Stimulated activated CD8-positive, alpha-beta memory T cell treated with anti-CD3 and anti-CD28 coated beads, Interleukin-12 subunit alpha, Interleukin-12 subunit beta, amount 100 ng/mL, for 4 hours (primary cell): Measurements from ENCODE around the gene LRBA.
"Not testable (repeated sequence)": the region's sequence is repeated elsewhere in the genome, so short reads cannot be mapped to it uniquely, and the experiment has no call there.

Experiments used
- DNase-seq: peaks from one replicate; pipeline ENCODE4 v3.0.0-alpha.2; 2020; ENCODE audit warnings: low read depth

Gene LRBA, protein sequence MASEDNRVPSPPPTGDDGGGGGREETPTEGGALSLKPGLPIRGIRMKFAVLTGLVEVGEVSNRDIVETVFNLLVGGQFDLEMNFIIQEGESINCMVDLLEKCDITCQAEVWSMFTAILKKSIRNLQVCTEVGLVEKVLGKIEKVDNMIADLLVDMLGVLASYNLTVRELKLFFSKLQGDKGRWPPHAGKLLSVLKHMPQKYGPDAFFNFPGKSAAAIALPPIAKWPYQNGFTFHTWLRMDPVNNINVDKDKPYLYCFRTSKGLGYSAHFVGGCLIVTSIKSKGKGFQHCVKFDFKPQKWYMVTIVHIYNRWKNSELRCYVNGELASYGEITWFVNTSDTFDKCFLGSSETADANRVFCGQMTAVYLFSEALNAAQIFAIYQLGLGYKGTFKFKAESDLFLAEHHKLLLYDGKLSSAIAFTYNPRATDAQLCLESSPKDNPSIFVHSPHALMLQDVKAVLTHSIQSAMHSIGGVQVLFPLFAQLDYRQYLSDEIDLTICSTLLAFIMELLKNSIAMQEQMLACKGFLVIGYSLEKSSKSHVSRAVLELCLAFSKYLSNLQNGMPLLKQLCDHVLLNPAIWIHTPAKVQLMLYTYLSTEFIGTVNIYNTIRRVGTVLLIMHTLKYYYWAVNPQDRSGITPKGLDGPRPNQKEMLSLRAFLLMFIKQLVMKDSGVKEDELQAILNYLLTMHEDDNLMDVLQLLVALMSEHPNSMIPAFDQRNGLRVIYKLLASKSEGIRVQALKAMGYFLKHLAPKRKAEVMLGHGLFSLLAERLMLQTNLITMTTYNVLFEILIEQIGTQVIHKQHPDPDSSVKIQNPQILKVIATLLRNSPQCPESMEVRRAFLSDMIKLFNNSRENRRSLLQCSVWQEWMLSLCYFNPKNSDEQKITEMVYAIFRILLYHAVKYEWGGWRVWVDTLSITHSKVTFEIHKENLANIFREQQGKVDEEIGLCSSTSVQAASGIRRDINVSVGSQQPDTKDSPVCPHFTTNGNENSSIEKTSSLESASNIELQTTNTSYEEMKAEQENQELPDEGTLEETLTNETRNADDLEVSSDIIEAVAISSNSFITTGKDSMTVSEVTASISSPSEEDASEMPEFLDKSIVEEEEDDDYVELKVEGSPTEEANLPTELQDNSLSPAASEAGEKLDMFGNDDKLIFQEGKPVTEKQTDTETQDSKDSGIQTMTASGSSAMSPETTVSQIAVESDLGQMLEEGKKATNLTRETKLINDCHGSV (N-terminal part only)

DNA sequence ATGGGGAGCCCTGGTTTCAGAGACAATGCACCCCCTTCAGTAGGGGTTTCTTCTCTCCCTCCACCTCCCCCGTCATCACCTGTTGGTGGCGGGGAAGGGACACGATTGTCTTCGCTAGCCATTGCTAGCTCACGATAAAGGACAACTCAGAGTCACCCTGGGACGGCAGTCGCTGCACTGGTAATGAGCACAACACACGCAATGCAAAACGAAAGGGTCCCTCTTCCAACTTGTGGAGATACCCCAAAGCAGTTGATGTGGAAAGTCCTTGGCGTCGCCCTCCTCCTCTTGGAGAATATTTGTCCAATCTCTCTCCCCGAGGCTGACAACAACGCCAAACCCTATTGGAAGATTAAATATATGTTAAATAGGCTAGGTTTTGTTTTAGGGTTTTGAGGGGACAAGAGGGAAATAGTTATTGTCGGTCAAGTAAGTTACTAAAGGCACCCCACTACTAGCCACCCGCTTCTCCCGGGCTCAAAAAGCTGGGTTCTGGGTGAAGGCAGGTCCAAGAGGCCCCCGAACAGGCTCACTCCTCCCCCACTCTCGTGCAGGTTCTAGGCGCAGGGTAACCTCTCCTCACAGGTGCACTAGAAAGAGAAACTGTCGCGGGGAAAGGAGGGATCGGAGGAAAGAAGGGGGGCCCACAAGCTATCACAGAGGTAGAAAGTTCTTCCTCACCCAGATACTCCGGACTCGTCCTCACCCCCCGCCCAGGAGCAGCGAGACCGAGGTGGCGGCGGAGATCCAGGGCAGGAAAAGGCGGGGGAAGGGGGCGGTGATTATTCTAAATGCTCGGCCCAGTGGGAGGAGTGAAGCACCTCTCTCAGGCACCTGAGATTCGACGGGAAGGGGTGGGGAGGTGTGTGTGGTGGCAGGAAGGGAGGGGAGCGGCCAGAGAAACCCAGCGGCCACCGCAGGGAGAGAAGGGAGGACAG is at the start of gene LRBA:
LRBA (minus strand) TSS at position 764 of the 938 bp plus-strand sequence; CDS start at position 122, 642 bp downstream.
- DNase-seq: peak; percentile 68

DNA sequence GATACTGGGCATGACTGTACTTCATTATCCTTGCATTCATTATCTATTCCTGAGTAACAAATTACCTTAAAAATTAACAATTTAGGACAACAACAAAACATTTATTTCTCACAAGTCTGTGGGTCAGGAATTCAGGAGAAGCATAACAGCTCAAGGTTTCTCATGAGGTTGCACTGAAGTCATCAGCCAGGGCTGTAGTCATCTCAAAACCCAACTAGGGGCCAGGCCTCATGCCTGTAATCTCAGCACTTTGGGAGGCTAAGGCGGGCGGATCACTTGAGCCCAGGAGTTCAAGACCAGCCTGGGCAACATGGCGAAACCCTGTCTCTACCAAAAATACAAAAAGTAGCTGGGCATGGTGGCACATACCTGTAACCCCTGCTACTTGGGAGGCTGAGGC is 48.1 kb upstream of the LRBA start:
- not testable (repeated sequence) for DNase-seq

DNA sequence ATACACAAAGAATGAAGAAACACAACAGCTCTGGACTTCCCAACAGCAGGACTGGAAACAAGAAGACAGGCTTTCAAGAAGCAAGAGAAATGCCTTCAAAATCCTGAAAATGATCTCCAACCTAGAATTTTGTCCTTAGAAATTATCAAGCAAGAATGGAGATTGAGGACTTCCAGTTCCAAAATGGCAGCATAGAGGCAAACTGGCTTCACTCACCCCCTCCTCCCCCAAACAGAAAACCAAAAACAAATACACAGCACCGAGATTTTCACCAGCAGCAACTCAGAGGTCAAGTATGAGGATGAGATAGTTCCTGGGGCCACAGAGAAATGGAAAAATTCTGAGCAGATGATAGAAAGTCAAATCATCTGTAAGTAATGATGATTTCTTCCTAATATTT is 40.5 kb upstream of the LRBA start:
- DNase-seq: no peak

DNA sequence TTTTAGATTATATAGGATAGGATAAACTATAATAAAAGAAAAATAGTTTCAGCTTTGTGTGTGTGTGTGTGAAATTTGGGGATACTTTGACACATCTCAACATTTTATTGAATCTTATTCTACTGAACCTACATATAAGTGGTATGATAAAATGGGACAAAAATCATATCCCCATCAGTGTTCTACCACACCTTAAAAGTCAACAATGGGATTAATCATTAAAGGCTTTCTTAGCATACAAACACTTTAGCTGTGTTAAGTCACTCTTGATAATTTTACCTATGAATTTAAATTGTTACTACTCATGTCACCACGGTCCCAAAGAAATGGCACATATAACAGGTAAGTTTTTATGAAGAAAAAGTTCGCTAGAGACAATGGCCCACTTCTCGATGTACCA is 37.7 kb upstream of the LRBA start:
- no peak for DNase-seq

DNA sequence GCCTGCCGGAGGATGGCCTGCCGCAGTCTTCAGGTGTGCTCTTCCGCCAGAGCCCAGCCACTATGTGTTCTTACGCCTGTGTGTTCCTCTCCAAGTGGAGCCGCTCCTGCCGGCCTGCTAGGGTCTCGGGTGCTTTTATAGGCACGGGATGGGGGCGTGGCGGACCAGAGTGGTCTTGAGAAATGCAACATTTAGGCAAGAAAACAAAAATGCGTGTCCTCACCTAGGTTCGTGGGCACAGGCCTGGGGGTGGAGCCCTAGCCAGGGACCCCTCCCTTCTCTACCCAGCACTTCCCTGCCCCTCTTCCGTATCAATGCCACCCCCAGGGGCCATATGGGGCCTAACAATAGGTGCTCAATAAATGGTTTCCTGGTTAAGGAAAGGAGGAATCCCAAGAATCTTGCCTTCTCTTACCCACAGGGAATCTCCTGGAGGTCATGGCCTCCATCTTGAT is 34.4 kb upstream of the LRBA start:
- no peak for DNase-seq

DNA sequence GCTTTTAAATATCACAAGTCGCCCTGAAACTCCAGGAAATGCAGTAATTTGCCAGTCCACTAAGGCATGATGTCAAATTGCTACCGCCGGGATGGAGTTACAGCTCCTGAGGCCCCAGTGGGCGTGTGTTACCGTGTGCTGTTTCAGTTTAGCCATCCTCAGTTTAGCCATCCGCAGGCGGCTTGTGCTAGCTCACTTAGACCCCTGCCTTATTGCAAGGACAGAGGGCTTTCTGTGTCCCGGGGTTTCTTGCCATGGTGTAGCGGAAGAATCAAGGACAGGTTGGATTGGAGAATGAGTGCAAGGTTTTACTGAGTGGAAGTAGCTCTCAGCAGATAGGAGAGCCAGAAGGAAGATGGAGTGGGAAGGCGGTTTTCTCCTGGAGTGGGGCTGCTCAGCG is 33.8 kb upstream of the LRBA start:
- no peak for DNase-seq

DNA sequence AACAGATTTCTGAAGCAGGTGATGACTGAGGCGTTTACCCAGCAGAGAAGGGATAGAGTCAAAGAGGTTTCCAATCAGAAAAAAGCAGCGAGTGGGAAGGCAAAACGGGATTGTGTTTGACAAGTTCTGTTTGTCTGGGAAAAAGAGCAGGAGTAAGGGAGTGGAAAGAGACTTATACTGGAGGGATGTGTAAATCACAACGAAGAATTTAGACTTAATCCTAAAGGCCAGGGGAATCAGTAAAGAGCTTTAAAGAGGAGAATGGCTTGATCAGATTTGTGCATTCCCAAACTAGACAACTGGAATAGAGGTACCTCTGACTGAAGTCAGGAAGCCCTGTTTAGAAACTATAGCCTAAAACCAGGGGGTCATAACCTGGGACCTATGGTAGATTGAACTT is 31.5 kb upstream of the LRBA start:
- DNase-seq: no peak

DNA sequence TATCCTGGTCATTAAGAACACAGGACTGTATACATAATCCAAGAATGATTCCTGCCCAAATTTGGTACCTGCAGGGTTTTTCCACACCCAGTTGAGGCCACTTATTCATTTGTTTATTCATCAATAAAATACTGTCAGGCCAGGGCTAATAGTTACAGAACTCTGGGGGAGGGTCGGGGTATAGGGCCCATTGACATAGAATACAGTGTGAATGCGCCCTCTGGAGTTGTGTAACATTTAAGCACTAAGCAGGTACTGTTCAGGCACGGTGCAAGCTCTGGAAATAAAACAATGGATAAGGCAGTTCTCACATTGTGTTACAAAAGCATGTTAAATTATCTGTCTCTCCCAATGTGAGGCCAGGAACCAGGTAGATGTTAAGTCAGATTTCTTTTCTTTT is 30.8 kb upstream of the LRBA start:
- DNase-seq: no peak

DNA sequence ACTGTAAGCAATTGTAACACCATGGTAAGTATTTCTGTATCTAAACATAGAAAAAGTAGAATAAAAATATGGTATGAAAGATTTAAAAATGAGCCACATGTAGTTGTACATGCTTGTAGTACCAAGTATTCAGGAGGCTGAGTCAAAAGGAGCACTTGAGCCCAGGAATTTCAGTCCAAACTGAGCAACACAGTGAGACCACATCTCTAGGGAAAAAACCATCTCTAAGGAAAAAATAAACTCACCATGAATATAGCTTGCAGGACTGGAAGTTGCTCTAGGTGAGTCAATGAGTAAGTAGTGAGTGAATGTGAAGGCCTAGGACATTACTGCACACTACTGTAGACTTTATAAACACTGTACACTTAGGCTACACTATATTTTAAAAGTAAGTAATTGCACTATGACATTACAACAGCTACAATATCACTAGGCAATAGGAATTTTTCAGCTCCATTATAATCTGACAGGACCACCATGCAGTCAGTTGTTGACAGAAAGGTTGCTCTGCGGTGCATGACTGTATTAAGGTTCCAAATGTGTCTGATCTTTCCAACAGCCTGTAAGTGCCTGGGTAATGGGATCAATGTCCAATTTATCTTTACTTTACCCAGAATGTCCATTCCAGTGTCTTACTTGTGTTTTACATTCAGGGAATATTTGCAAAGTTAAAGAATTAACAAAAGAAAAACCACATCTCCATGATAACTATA is 28.9 kb upstream of the LRBA start:
- no peak for DNase-seq

DNA sequence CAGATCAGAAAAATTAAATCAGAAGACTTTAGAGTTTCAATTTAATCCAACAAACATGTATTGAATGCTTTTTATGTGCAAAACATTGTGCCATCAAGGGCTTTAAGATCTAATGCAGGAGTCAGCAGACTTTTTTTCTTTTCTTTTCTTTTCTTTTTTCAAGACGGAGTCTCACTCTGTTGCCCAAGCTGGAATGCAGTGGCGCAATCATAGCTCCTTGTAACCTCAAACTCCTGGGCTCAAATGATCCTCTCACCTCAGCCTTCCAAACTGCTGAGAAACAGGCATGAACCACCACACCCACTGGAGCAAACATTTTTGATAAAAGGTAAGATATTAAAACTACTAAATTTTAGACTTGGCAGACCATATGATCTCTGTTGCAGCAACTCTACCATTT is 24.6 kb upstream of the LRBA start:
- no peak for DNase-seq

DNA sequence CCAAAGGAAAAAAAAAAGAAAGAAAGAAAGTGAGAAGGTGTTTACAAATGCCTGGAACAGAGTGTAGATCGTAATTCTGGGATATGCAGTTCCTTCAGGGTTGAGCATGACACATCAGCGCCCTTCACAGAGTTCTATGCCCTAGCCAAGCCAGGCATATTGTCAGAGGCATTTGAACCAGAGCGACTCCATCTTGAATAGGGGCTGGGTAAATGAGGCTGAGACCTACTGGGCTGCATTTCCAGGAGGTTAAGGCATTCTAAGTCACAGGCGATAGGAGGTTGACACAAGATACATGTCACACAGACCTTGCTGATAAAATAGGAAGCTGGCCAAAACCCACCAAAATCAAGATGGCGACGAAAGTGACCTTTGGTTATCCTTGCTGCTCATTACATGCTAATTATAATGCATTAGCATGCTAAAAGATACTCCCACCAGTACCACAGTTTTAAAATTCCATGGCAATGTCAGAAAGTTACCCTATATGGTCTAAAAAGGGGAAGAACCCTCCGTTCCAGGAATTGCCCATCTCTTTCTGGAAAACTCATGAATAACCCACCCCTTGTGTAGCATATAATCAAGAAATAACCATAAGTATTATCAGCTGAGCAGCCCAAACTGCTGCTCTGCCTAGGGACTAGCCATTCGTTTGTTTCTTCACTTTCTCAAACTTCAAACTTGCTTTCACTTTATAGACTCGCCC is 23.5 kb upstream of the LRBA start:
- no peak for DNase-seq

DNA sequence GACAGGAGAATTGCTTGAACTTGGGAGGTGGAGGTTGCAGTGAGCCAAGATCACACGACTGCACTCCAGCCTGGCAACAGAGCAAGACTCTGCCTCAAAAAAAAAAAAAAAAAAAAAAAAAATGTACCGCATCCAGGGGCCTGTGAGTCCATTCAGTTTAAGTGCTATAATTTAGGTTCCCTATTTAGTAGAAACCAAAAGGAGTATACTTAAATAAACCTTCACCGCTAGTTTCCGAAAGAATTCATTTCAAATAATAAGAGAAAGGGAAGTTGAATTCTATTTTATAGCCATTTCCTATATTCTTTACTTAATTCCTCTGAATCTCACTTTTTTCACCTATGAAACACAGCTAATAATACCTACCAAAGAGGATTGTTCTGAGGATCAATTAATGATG is 20.8 kb upstream of the LRBA start:
- DNase-seq: no peak

DNA sequence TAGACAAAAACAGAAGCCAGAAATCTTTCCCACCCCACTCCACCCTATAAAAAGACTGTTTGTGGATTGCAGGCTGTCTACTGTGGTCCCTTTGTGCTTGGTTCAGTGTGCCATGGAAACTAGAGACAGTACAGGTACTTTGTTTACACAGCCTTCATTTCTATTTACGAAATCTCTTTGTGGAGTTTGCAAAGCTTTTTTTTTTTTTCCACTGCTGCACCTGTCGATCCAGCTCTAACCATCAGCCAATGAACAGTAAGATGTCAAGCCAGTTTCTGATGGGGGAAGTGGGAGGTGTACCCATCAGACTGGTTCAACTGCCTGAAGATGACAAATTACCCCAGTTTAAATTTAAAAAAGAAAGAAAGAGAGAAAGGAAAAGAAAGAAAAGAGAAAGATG is 20.2 kb upstream of the LRBA start:
- DNase-seq: no peak

DNA sequence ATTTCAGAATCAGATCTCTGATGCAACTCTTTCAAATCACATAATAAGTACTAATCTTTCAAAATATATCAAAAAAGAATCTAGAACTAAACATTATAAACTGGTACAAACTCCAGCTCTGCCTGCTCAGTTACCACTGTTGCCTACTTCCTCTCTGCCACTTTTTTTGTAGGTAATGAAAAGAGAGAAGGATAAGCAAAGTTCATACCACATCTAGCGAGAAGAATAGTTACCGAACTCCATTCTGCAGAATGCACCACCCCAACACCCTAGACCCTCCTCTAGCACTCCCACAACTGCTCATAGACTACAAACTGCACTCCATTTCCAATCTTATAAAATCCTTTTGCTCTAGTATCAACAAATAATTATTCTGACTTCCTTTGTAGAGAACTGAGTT is 19.7 kb upstream of the LRBA start:
- DNase-seq: no peak

DNA sequence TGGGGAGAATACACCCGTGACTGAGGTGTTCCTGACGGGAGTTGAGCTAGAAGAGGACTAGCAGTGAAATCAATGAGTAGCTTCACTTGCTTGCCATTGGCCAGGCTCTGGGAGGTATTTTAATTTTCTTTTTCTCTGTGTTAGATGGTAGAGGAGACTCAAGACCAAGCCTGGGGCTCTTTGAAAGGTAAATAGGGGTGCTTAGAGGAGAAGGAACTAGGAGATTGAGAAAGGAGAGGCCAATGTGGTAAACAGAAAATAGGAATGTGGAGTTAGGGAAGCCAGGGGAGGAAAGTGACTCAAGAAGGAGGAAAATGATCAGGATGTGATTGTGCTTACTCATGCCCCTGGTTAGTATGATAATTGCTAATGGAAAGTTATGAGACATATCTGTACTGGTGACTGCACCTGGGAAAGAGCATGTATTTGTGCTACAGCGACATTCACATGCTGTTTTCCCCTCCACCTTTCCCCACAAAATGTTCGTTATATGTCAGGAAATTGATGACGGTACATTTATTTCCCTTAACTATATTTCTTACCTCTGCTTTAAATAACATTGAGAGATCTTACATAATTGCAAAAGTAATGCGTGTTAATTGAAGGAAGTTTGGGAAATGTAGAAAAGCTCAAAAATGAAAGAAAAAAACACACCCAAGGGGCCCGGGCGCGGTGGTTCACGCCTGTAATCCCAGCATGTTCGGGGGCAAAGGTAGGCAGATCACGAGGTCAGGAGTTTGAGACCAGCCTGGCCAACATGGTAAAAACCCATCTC is 16.9 kb upstream of the LRBA start:
- no peak for DNase-seq

DNA sequence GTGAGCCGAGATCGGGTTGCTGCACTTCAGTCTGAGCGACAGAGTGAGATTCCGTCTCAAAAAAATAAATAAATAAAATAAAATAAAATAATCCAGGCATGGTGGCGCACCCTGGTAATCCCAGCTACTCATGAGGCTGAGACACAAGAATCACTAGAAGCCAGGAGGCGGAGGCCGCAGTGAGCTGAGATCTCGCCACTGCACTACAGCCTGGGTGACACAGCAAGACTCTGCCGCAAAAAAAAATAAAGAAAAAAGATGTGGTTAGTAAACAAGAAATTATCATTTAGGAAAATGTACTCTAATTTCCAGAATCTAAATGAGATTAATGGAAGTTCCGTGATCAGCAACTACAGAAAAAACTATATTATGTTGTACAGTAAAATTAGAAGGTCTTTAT is 14.5 kb upstream of the LRBA start:
- no peak for DNase-seq

DNA sequence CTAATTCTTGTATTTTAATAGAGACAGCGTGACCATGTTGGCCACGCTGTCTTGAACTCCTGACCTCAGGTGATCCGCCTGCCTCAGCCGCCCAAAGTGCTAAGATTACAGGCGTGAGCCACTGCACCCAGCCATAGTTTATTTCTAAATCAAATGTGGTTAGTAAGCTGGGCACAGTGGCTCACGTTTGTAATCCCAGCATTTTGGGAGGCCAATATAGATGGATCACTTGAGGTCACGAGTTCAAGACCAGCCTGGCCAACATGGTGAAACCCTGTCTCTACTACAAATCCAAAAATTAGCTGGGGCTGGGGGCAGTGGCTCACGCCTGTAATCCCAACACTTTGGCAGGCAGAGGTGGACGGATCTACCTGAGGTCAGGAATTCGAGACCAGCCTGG is 13.9 kb upstream of the LRBA start:
- DNase-seq: not testable (repeated sequence)

DNA sequence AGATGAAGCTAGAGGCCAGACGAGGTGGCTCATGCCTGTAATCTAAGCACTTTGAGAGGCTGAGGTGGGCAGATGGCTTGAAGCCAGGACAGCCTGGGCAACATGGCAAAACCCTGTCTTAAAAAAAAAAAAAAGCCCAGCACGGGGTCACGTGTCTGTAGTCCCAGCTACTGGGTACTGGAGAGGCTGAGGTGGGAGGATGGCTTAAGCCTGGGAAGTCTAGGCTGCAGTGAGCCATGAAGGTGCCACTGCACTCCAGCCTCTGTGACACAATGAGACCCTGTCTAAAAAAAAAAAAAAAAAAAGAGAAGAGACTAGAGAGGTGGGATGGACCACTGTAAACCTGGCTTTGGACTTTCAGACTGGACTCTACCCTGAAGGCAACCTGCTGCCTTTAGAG is 10.7 kb upstream of the LRBA start:
- no peak for DNase-seq

DNA sequence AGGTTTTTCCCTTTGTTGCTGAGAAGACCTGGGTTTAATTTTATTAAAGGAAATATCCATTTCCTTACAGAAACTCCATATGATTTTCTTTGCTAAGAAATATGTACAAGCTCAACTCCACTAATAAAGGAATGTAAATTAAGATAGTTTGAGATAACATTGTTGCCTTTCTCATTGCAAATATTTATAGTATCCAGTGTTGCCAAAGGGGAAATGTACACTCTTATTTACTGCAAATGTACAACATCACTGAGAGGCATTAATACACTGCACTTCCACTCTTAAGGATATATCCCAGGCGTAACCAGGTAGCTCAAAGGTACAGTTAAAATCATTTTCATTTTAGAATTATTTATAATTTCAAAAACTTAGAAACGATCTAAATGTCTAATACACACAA is 7.5 kb upstream of the LRBA start:
- DNase-seq: no peak
